NCI-H2171 treated with DMSO at 0.1 percent for 48 hours (cell line): ENCODE measurements around the gene QRFP.

ENCODE experiments used
- DNase-seq: peaks from one replicate; lab custom pipeline; 2025; lab: John Stamatoyannopoulos, UW

QRFP gene

GRCh38 chr9:130871395-130872062 is 25.1 kb downstream of the QRFP start:
- DNase-seq, result no peak

- no peak for DNase-seq
These were observed 25.9 kb downstream of the QRFP start for GRCh38 chr9:130870491-130871381.

- peak; percentile 30 for DNase-seq
These were observed 27.4 kb downstream of the QRFP start for GRCh38 chr9:130869250-130869649.

GRCh38 chr9:130868230-130868629 is 28.4 kb downstream of the QRFP start:
- peak; percentile 52 for DNase-seq

- DNase-seq, result no peak
These were observed 29.1 kb downstream of the QRFP start for GRCh38 chr9:130867556-130867955.

GRCh38 chr9:130866474-130866965 is 30.1 kb downstream of the QRFP start:
- DNase-seq, result peak; percentile 71

GRCh38 chr9:130865921-130866320 is 30.7 kb downstream of the QRFP start:
- no peak for DNase-seq

- DNase-seq, result no peak
These were observed 32.1 kb downstream of the QRFP start for GRCh38 chr9:130864541-130864940.

- DNase-seq, result no peak
These were observed 33.9 kb downstream of the QRFP start for GRCh38 chr9:130862747-130863146.

- DNase-seq, result no peak
These were observed 34.4 kb downstream of the QRFP start for GRCh38 chr9:130862217-130862616.

- no peak for DNase-seq
These were observed 35.0 kb downstream of the QRFP start for GRCh38 chr9:130861372-130862180.

- no peak for DNase-seq
These were observed 35.9 kb downstream of the QRFP start for GRCh38 chr9:130860458-130861316.

- no peak for DNase-seq
These were observed 37.6 kb downstream of the QRFP start for GRCh38 chr9:130858739-130859705.

- DNase-seq, result peak; percentile 83
These were observed 38.5 kb downstream of the QRFP start for GRCh38 chr9:130857864-130858738.

- no peak for DNase-seq
These were observed 40.1 kb downstream of the QRFP start for GRCh38 chr9:130856474-130856873.

GRCh38 chr9:130854835-130855234 is 41.8 kb downstream of the QRFP start:
- DNase-seq, result no peak

- no peak for DNase-seq
These were observed 42.5 kb downstream of the QRFP start for GRCh38 chr9:130854092-130854491.

- no peak for DNase-seq
These were observed 43.8 kb downstream of the QRFP start for GRCh38 chr9:130852801-130853200.

GRCh38 chr9:130849356-130849755 is 47.3 kb downstream of the QRFP start:
- no peak for DNase-seq
